Measurements from ENCODE around the gene RPAP2. TPM values are rescaled to one million over a fixed set of nuclear protein-coding genes. Genes with fewer than 3 reads are reported as not detected.

RPAP2 gene
- total RNA-seq, 1 donor from 2014 or later: 10.3 TPM

DNA sequence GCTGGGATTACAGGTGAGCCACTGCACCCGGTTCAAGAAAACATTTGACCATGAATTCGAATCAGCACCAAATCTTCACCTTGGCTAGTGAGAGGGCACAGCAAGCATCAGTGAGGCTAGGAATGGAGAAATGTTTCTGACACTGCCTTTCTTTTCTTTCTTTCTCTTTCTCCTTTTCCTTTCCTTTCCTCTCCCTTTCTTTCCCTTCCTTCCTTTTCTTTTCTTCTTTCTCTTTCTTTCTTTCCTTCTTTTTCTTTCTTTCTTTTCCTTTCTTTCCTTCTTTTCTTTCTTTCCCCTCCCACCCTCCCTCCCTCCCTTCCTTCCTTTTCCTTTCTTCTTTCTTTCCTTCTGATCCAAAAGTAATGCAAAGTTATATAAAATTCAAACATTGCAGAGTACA is 147.0 kb downstream of the RPAP2 start:
- no peak for DNase-seq (ENCODE audit: extremely low read depth, low read depth, low spot score)

DNA sequence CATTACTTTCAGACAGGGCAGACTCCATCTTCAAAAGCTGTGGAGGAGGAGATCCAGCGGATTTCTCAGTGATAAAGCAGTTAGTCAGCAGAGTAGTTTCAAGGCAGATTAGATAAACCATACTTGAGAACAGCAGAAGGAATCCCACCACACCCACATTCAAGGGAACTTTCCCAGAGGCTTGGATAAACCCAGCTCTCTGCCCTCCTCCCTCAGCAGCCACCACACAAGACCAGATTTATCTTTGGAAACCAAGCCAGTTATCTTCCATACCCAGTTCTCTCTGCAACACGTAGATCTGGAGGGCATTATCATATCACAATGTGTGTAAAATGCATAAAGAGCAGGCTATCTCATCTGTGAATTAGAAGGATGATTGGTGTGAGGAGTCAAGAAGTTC is 147.7 kb downstream of the RPAP2 start:
- no peak for DNase-seq (ENCODE audit: extremely low read depth, low read depth, low spot score)

DNA sequence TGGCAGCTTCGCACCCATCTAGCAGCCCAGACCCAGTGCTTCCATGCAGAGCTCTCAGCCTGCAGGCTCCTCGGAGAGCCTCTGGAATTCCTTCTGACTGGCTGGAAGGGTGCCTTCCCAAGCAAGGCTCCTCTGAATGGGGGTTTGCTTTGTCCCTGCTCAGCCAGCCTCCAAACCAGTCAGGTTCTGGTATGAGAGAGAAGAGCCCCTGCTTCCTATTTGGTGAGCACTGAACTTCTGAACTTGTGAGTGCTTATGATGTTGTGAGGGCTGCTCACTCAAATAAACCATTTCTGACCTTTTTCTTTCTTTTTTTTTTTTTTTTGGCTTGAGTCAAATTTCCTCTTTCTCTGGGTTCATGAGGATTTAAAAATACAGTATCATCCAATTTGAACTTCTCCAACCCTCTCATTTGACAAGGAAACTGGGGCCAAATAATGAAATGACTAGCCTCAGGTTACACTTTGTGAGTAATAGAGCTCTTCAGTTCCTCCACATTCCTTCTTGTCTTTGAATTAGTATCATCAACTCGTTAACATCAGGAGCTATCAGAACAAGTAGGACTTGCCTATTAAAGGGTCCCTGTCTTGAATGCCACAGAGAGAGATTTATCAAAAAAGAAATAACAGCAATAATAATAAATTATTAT is 148.3 kb downstream of the RPAP2 start:
- DNase-seq (ENCODE audit: extremely low read depth, low read depth, low spot score): no peak

DNA sequence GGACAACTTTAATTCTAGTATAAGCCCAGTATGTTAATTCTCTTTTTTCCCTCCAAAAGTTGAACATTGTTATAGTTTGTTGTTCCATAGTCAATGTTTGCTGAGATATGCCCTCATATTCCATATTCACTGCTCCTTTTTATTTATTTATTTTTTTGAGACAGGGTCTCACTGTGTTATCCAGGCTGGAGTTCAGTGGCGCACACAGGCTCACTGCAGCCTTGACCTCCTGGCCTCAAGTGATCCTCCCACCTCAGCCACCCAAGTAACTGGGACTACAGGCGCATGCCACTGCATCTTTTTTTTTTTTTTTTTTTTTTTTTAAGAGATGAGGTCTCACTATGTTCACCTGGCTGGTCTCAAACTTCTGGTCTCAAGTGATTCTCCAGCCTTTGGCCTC is 149.1 kb downstream of the RPAP2 start:
- DNase-seq (ENCODE audit: extremely low read depth, low read depth, low spot score): no peak

Other genes with a start within 250 kb of the RPAP2 start
- not detected in 2 replicates for gene SETSIP, start 223.6 kb upstream of the RPAP2 start, total RNA-seq
- gene BTBD8, start 218.7 kb upstream of the RPAP2 start, total RNA-seq: 1.9 and 2.4 TPM in 2 replicates
- not detected in 2 replicates for gene C1orf146, start 81.1 kb upstream of the RPAP2 start, total RNA-seq
- gene GLMN, start 72 bp upstream of the RPAP2 start, total RNA-seq: 9.0 and 11.7 TPM in 2 replicates
- 0.35 TPM in 1 of 2 replicates, not detected in the other for gene GFI1, start 187.9 kb downstream of the RPAP2 start, total RNA-seq